Neural crest cell (in vitro differentiated cells): ENCODE results near the gene CUL3. TPM values are rescaled to one million over a fixed set of nuclear protein-coding genes. Genes with fewer than 3 reads are reported as not detected.

Experiments
- DNase-seq: peaks from one replicate; pipeline ENCODE4 v3.0.0; 2021; ENCODE audit warnings: low read depth, mixed read lengths, low spot score
- H3K27ac Mint-ChIP-seq: one replicate; pipeline ENCODE4 v1.8.0; 2021; ENCODE audit warnings: mild to moderate bottlenecking, mixed read lengths; ENCODE audit not compliant: unreplicated experiment
- H3K27me3 Mint-ChIP-seq: 2 replicates; pipeline ENCODE4 v1.8.0; 2021; ENCODE audit warnings: low read depth, mild to moderate bottlenecking, mixed read lengths
- H3K36me3 Mint-ChIP-seq: 2 replicates; pipeline ENCODE4 v1.8.0; 2021; ENCODE audit warnings: low read depth, mild to moderate bottlenecking, mixed read lengths
- H3K4me1 Mint-ChIP-seq: 2 replicates; pipeline ENCODE4 v1.8.0; 2021; ENCODE audit warnings: mixed read lengths
- H3K4me3 Mint-ChIP-seq: one replicate; pipeline ENCODE4 v1.8.0; 2021; ENCODE audit warnings: mild to moderate bottlenecking, mixed read lengths
- H3K9me3 Mint-ChIP-seq: 2 replicates; pipeline ENCODE4 v1.8.0; 2021; ENCODE audit warnings: mixed read lengths
- total RNA-seq: library from RNA; stranded (reverse); gene quantifications from 2 replicates; pipeline ENCODE4 v1.2.1, GENCODE V29; 2021
- TF ChIP-seq, protein P1 (sequence below): fragments of 200-600 bp; sonication (generic); conservative IDR thresholded peaks from 2 replicates; pipeline ENCODE4 v1.5.0; 2021; ENCODE audit warnings: antibody characterized with exemption, mild to moderate bottlenecking

Gene CUL3
- total RNA-seq, 1 donor from 2014 or later = 99.4 TPM

DNA sequence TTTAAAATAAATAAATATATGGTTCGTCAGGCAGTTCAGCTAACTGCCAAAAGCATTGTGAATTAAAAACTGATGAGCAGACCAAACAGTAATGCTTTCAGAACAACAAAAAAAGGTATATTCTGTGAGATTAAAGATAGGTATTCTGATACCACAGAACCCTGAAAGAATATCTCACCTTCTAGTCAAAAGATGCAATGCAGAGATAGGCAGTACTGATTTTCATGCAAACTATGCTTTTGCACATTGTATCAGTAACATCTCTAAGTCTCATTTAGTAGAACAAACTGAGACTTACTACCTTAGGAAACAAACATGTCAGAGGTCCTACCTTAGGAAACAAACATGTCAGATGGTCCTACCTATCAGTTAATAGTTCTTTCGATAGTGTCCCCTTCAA lies 32.4 kb downstream of the CUL3 start:
- Mint-ChIP-seq H3K36me3 (peaks cover 7% of the 10 kb centered on the region), H3K4me1 (peaks cover 4% of the 10 kb centered on the region), H3K27ac (no peak overlapping the region), H3K27me3 (no peaks in the 10 kb centered on the region), H3K9me3 (no peaks in the 10 kb centered on the region), H3K4me3 (no peak overlapping the region)
- TF ChIP-seq, protein P1, sequence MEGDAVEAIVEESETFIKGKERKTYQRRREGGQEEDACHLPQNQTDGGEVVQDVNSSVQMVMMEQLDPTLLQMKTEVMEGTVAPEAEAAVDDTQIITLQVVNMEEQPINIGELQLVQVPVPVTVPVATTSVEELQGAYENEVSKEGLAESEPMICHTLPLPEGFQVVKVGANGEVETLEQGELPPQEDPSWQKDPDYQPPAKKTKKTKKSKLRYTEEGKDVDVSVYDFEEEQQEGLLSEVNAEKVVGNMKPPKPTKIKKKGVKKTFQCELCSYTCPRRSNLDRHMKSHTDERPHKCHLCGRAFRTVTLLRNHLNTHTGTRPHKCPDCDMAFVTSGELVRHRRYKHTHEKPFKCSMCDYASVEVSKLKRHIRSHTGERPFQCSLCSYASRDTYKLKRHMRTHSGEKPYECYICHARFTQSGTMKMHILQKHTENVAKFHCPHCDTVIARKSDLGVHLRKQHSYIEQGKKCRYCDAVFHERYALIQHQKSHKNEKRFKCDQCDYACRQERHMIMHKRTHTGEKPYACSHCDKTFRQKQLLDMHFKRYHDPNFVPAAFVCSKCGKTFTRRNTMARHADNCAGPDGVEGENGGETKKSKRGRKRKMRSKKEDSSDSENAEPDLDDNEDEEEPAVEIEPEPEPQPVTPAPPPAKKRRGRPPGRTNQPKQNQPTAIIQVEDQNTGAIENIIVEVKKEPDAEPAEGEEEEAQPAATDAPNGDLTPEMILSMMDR = no peak
- DNase-seq = no peak

DNA sequence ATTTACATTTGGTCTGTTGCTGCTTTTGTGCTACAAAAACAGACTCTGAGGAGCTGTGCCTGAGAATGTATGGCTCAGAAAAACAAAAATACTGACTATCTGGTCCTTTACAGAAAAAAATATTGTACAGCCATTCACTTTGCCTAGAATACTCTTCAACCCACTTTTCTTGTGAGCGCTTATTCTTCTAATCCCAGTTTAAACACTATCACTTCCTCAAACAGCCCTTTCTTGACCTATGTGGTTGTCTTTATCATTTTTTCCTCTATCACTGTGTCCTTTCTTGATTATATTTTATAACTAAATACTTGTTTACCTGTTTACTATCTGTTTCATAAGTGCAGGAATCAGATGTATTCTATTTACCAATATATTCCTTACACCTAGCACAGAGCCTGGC lies 33.5 kb downstream of the CUL3 start:
- no peaks in the 10 kb centered on the region for H3K9me3 Mint-ChIP-seq
- no peak for DNase-seq
- no peaks in the 10 kb centered on the region for H3K27me3 Mint-ChIP-seq
- peaks cover 4% of the 10 kb centered on the region for H3K4me1 Mint-ChIP-seq
- H3K4me3 Mint-ChIP-seq = no peak overlapping the region
- peaks cover 7% of the 10 kb centered on the region for H3K36me3 Mint-ChIP-seq
- H3K27ac Mint-ChIP-seq = no peak overlapping the region
- TF ChIP-seq, protein P1 = no peak

DNA sequence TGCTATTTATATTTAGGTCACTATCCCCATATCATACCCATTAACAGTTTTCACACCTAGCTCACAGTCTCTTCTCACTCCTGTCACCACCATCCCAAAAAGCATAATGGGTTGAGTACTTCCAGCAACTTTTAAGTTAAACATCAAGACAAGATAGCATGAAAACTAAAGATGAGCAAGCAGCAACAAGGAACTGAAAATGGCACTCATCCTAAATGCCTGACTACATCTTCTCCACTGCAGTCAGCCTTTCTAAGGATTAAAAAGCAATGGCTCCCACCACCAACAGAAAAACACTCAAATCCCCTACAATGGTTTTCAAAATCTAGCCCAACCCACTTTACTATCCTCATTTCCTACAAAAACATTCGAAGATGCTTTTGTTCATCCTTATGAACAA lies 38.2 kb downstream of the CUL3 start:
- Mint-ChIP-seq H3K36me3 (no peaks in the 10 kb centered on the region), H3K9me3 (no peaks in the 10 kb centered on the region), H3K4me3 (no peak overlapping the region), H3K27ac (no peak overlapping the region), H3K4me1 (peaks cover 15% of the 10 kb centered on the region), H3K27me3 (no peaks in the 10 kb centered on the region)
- no peak for DNase-seq
- TF ChIP-seq, protein P1 = no peak

DNA sequence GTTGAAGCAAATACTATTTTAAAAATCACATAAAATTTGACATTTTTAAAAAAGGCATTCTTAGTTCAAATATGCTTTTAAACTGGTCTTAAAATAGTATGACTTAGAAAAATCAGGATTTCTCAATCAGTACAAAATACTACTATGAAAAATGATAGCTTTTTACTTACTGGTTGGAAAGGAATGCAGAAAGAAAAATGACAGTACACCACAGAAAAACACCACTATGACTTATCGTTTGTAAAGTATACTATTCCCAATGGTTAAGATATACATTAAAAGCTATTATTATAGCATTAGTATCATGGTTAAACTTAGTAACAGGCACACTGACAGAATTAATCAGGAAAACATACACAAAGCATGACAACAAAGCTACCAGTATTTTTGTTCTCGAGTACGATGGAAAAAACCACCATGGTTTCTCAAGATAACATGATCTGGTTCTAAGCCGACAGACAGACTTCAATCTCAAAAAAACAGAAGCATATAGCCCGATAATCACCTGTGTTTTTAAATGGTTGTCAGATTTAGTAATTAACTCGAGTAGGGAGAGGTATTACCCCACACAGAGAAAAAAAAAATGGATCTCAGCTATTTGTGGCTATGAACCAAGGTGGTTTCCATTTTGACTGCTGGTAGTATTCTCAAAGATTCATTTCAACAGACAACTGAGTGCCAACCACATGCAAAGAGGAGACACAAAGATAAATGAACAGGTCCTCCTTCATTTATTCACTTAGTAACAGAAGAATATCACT lies 39.1 kb downstream of the CUL3 start:
- Mint-ChIP-seq H3K27me3 (no peaks in the 10 kb centered on the region), H3K4me1 (peaks cover 19% of the 10 kb centered on the region), H3K36me3 (peaks cover 7% of the 10 kb centered on the region), H3K9me3 (no peaks in the 10 kb centered on the region), H3K27ac (no peak overlapping the region), H3K4me3 (no peak overlapping the region)
- TF ChIP-seq, protein P1 = no peak
- no peak for DNase-seq

DNA sequence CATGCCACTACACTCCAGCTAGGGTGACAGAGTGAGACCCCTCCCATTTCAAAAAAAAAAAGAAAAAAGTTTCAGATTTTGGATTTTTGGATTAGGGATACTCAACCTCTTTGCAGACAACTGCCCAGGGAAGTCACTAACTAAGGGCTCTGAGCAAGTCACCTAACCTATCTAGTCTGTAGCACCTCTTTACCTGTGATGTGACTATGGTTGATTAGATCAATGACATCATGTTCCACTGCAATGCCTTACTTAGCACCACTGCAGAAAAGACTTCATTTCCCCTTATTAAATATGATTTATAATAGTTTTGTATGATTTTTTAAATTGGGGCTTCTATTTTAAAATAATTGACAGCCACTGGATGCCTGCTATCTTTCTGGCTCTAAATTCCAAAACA lies 41.2 kb downstream of the CUL3 start:
- Mint-ChIP-seq H3K36me3 (peaks cover 14% of the 10 kb centered on the region), H3K4me1 (peaks cover 19% of the 10 kb centered on the region), H3K27ac (no peak overlapping the region), H3K9me3 (no peaks in the 10 kb centered on the region), H3K27me3 (no peaks in the 10 kb centered on the region), H3K4me3 (no peak overlapping the region)
- TF ChIP-seq, protein P1 = no peak
- DNase-seq = no peak
